ENCODE measurements around the gene SLC8B1. TPM values are rescaled to one million over a fixed set of nuclear protein-coding genes. Genes with fewer than 3 reads are reported as not detected.

The SLC8B1 gene
- total RNA-seq, 1 donor from 2014 or later: 26.6 TPM

- no peak for DNase-seq (ENCODE audit: low read depth)
- no peak overlapping the region for H3K4me3 ChIP-seq (ENCODE audit: low read depth, low read length)
- TF ChIP-seq, protein P1, sequence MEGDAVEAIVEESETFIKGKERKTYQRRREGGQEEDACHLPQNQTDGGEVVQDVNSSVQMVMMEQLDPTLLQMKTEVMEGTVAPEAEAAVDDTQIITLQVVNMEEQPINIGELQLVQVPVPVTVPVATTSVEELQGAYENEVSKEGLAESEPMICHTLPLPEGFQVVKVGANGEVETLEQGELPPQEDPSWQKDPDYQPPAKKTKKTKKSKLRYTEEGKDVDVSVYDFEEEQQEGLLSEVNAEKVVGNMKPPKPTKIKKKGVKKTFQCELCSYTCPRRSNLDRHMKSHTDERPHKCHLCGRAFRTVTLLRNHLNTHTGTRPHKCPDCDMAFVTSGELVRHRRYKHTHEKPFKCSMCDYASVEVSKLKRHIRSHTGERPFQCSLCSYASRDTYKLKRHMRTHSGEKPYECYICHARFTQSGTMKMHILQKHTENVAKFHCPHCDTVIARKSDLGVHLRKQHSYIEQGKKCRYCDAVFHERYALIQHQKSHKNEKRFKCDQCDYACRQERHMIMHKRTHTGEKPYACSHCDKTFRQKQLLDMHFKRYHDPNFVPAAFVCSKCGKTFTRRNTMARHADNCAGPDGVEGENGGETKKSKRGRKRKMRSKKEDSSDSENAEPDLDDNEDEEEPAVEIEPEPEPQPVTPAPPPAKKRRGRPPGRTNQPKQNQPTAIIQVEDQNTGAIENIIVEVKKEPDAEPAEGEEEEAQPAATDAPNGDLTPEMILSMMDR (conservative IDR thresholded peaks at IDR 0.05; ENCODE audit: low read depth, low read length): no peak
These were observed 30.9 kb upstream of the SLC8B1 start for GRCh38 chr12:113365639-113366395.

- DNase-seq (ENCODE audit: low read depth): no peak
- TF ChIP-seq, protein P1 (conservative IDR thresholded peaks at IDR 0.05; ENCODE audit: low read depth, low read length): no peak
- H3K4me3 ChIP-seq (ENCODE audit: low read depth, low read length): no peak overlapping the region
These were observed 29.8 kb upstream of the SLC8B1 start for GRCh38 chr12:113364698-113365097.

DNA sequence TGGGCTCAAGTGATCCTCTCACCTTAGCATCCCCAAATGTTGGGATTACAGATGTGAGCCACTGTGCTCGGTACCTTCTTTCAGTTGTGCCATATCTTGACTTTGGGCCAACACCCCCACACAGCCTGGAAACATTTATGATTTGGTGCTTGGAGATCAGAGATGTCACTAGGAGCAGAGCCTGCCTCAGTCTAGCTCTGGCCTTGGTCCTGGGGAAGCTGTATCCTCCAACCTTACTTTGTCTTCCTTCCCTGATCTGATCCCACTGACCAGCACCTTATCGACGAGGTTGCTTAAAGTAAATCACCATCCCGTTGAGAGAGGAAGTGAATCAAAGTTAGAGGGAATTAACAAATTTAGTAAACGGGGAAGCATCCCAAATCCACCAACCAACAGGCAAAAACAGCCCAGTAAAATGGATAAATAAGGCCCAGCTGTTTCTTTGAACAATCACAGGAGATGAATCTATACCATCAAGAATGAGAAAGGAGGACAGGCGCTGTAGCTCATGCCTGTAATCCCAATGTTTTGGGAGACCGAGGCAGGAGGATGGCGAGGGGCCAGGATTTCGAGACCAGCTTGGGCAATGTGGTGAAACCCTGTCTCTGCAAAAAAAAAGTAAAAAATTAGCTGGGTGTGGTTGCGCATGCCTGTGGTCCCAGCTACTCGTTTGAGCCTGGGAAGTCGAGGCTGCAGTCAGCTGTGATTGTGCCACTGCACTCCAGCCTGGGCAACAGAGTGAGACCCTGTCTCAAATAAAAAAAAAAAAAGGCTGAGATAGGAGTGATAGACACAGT, 26.9 kb upstream of the SLC8B1 start:
- TF ChIP-seq, protein P1 (conservative IDR thresholded peaks at IDR 0.05; ENCODE audit: low read depth, low read length): no peak
- DNase-seq (ENCODE audit: low read depth): no peak

GRCh38 chr12:113359939-113360748, 25.2 kb upstream of the SLC8B1 start:
- H3K4me3 ChIP-seq (ENCODE audit: low read depth, low read length): no peak overlapping the region
- TF ChIP-seq, protein P1 (conservative IDR thresholded peaks at IDR 0.05; ENCODE audit: low read depth, low read length): peak; percentile 25
- no peak for DNase-seq (ENCODE audit: low read depth)

More for the DNA sequence above, 26.9 kb upstream of the SLC8B1 start:
- no peak overlapping the region for H3K4me3 ChIP-seq (ENCODE audit: low read depth, low read length)

GRCh38 chr12:113359133-113359938, 24.4 kb upstream of the SLC8B1 start:
- no peak for DNase-seq (ENCODE audit: low read depth)
- peak overlapping the region; percentile 71 for H3K4me3 ChIP-seq (ENCODE audit: low read depth, low read length)
- TF ChIP-seq, protein P1 (conservative IDR thresholded peaks at IDR 0.05; ENCODE audit: low read depth, low read length): no peak

All from epithelial cell of proximal tubule (primary cell).